Choroid plexus epithelial cell (primary cell): ENCODE measurements around the gene DDX47.
"Not testable (repeated sequence)": the region's sequence is repeated elsewhere in the genome, so short reads cannot be mapped to it uniquely, and the experiment has no call there.

Source experiments
- DNase-seq: peaks from one replicate; pipeline ENCODE4 v3.0.0-alpha.2; 2010; ENCODE audit warnings: low read depth
- H3K4me3 ChIP-seq: 2 replicates; pipeline ENCODE4 v1.5.1; 2011; ENCODE audit warnings: low read depth, mild to moderate bottlenecking, control low read depth, low read length, moderate library complexity
- TF ChIP-seq, protein P1 (sequence below): conservative IDR thresholded peaks from 2 replicates; pipeline ENCODE4 v1.5.1; 2011; ENCODE audit warnings: low read depth, mild to moderate bottlenecking, control low read depth, inconsistent platforms, low read length, moderate library complexity

DDX47 gene

GRCh38 chr12:12837025-12837812 is 24.1 kb downstream of the DDX47 start:
- DNase-seq: peak; percentile 85
- H3K4me3 ChIP-seq: no peak overlapping the region
- TF ChIP-seq, protein P1, sequence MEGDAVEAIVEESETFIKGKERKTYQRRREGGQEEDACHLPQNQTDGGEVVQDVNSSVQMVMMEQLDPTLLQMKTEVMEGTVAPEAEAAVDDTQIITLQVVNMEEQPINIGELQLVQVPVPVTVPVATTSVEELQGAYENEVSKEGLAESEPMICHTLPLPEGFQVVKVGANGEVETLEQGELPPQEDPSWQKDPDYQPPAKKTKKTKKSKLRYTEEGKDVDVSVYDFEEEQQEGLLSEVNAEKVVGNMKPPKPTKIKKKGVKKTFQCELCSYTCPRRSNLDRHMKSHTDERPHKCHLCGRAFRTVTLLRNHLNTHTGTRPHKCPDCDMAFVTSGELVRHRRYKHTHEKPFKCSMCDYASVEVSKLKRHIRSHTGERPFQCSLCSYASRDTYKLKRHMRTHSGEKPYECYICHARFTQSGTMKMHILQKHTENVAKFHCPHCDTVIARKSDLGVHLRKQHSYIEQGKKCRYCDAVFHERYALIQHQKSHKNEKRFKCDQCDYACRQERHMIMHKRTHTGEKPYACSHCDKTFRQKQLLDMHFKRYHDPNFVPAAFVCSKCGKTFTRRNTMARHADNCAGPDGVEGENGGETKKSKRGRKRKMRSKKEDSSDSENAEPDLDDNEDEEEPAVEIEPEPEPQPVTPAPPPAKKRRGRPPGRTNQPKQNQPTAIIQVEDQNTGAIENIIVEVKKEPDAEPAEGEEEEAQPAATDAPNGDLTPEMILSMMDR: peak; percentile 65

DNA sequence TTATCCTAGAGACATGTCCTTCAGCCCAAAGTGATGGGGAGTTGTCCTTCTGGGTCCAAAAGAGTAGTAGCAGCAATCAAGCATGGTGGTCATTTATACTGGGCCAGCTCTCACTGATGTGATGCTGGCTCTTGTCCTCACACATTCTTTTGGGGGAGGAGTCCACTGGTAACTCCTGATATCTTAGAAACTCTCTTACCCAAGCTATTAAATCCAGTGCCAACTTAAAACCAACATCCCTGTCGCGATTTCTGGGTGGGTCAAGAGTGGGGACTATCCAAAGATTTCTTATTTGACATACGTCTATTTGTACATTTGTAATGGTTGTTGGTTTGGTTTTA is 24.6 kb downstream of the DDX47 start:
- TF ChIP-seq, protein P1: no peak
- no peak for DNase-seq
- no peak overlapping the region for H3K4me3 ChIP-seq

DNA sequence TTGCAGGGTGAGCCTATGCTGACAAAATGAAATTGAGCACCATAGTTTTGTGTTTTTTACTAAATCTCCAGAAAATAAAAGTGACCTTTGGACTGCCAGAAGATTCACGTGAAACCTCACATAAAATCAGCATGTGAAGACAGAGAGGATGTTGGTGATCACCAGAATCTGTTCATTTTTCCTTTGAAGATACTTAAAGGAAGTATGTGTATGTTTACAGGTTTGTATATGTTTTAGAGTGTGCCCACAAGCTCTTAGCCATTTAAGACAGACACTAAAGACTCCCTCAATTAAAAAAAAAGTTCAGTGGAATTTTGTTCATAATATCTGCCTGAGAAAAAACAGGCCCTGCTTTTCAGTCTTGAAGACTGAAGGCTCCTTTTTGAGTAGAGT is 25.9 kb downstream of the DDX47 start:
- TF ChIP-seq, protein P1: no peak
- no peak for DNase-seq
- H3K4me3 ChIP-seq: no peak overlapping the region

GRCh38 chr12:12839439-12839838 is 26.3 kb downstream of the DDX47 start:
- H3K4me3 ChIP-seq: not testable (repeated sequence)

DNA sequence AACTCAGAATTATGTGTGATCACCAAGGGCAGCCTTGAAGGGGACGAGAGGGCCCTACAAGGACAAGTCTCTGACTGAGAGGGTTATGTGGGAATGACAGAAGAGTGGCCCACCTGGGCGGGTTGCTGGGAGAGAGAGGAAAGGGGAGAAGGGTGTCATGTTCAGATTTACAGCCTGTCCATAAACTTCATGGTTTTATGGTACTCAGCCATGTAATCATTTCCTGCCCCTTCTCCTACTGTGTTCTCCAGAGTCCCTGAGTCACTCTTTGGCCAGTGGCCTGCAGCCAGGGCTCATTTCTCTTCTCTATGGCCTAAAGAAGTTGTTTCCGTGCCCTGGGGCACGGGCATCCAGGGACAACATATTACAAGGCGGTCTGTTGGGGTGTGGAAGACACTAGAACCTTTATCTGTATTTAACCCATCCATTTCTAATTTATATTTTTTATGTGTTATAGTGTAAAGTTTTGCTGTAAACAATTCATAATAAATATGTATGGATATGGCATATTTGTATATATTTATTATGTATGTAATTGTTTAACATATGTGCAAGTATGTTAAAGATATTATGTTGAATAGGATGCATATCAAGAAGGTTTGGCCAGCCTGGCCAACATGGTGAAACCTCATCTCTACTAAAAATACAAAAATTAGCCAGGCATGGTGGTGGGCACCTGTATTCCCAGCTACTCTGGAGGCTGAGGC is 26.9 kb downstream of the DDX47 start:
- TF ChIP-seq, protein P1: no peak
- peak; percentile 66 for DNase-seq

More at GRCh38 chr12:12839439-12839838, 26.3 kb downstream of the DDX47 start:
- not testable (repeated sequence) for DNase-seq

GRCh38 chr12:12840580-12840899 is 27.4 kb downstream of the DDX47 start:
- TF ChIP-seq, protein P1: no peak
- DNase-seq: no peak
- no peak overlapping the region for H3K4me3 ChIP-seq

More for the DNA sequence above, 26.9 kb downstream of the DDX47 start:
- H3K4me3 ChIP-seq: no peak overlapping the region

DNA sequence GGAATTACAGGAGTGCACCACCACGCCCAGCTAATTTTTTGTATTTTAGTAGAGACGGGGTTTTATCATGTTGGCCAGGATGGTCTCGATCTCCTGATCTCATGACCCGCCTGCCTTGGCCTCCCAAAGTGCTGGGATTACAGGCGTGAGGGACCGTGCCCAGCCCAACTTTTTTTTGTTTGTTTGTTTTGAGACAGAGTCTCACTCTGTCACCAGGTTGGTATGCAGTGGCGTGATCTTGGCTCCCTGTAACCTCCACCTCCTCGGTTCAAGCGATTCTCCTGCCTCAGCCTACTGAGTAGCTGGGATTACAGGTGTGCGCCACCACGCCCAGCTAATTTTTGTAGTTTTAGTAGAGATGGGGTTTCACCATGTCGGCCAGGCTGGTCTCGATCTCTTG is 28.3 kb downstream of the DDX47 start:
- not testable (repeated sequence) for H3K4me3 ChIP-seq, DNase-seq

DNA sequence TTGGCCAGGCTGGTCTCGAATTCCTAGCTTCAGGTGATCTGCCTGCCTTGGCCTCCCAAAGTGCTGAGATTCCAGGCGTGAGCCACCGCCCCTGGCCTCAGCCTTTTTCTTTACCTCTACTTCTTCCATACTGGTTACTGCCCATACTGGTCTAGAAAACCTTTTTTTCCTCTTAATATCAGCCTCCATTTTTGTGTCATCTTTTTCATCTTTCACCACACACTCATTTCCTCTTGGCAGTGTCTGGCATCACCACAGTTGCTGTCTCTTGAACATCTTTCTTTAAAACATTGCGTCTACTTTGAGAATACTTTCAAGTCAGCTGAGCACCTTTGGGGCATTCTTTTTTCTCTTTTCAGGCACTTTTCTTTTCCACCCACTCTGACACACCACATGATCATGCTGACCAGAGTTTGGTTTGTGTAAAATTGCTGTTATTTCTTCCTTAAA is 32.7 kb downstream of the DDX47 start:
- TF ChIP-seq, protein P1: no peak

GRCh38 chr12:12846780-12847179 is 33.6 kb downstream of the DDX47 start:
- H3K4me3 ChIP-seq, DNase-seq: not testable (repeated sequence)

More for the DNA sequence above, 32.7 kb downstream of the DDX47 start:
- no peak for DNase-seq
- no peak overlapping the region for H3K4me3 ChIP-seq
